Upper lobe of right lung (tissue), 1 donor: ENCODE results near the gene TBC1D22A. TPM values are rescaled to one million over a fixed set of nuclear protein-coding genes. Genes with fewer than 3 reads are reported as not detected.

Experiments
- ATAC-seq: fragments of 200-7000 bp; cut with Tn5 transposase; one replicate; pipeline ENCODE4 v1.9.1; 2020; ENCODE audit warnings: mild to moderate bottlenecking, moderate library complexity
- DNase-seq: peaks from one replicate; pipeline ENCODE4 v3.0.0-alpha.2; 2020
- H3K27ac ChIP-seq: fragments of 200-600 bp; one replicate; pipeline ENCODE4 v1.8.0; 2022
- H3K27me3 ChIP-seq: fragments of 200-600 bp; one replicate; pipeline ENCODE4 v1.8.0; 2022; ENCODE audit warnings: mild to moderate bottlenecking
- H3K36me3 ChIP-seq: fragments of 200-600 bp; one replicate; pipeline ENCODE4 v1.8.0; 2022
- H3K4me1 ChIP-seq: fragments of 200-600 bp; one replicate; pipeline ENCODE4 v1.8.0; 2022
- H3K4me3 ChIP-seq: fragments of 200-600 bp; one replicate; pipeline ENCODE4 v1.8.0; 2022; ENCODE audit warnings: mild to moderate bottlenecking
- H3K9me3 ChIP-seq: fragments of 200-600 bp; one replicate; pipeline ENCODE4 v1.8.0; 2022
- CTCF ChIP-seq: fragments of 200-600 bp; IDR thresholded peaks from one replicate; pipeline ENCODE4 v1.8.0; 2022; ENCODE audit warnings: antibody characterized with exemption
- intact Hi-C: fragments of 100-400 bp; cut with DNase I; formaldehyde crosslinking; loops from one replicate; pipeline ENCODE4 v1.11.0; 2022
- total RNA-seq: library from RNA; stranded (reverse); fragmentation: NEBNext Ultra II Directional; extraction: Animal tissue kit (Norgen Biotek cat#: 25700); gene quantifications from one replicate; pipeline ENCODE4 v1.2.1, GENCODE V29; 2021
- donor health status: DM: no; HTN: yes; CAD: no; lungs with severe emphysema.

The TBC1D22A gene
- total RNA-seq, 1 donor from 2014 or later = 31.3 TPM

- Histone ChIP-seq H3K27me3 (no peaks in the 10 kb centered on the region), H3K36me3 (no peaks in the 10 kb centered on the region), H3K4me1 (no peaks in the 10 kb centered on the region), H3K27ac (no peak overlapping the region), H3K9me3 (no peaks in the 10 kb centered on the region), H3K4me3 (no peak overlapping the region)
- intact Hi-C loops = no loop called here
- no peak for TF ChIP-seq CTCF
- DNase-seq = no peak
- ATAC-seq = no peak
Measured at GRCh38 chr22:46954781-46955180, 192.3 kb downstream of the TBC1D22A start.

GRCh38 chr22:46956498-46957215 lies 194.2 kb downstream of the TBC1D22A start:
- intact Hi-C loops = no loop called here
- peak; percentile 8 for ATAC-seq
- no peaks in the 10 kb centered on the region for H3K9me3 ChIP-seq

GRCh38 chr22:46957521-46957920 lies 195.1 kb downstream of the TBC1D22A start:
- no peak for ATAC-seq
- no peak for TF ChIP-seq CTCF
- Histone ChIP-seq H3K4me1 (no peaks in the 10 kb centered on the region), H3K4me3 (no peak overlapping the region), H3K27me3 (no peaks in the 10 kb centered on the region), H3K36me3 (no peaks in the 10 kb centered on the region), H3K27ac (no peak overlapping the region), H3K9me3 (no peaks in the 10 kb centered on the region)
- intact Hi-C loops = no loop called here
- no peak for DNase-seq

More at GRCh38 chr22:46956498-46957215, 194.2 kb downstream of the TBC1D22A start:
- Histone ChIP-seq H3K36me3 (no peaks in the 10 kb centered on the region), H3K4me3 (no peak overlapping the region), H3K27me3 (no peaks in the 10 kb centered on the region), H3K4me1 (no peaks in the 10 kb centered on the region), H3K27ac (no peak overlapping the region)
- DNase-seq = no peak
- no peak for TF ChIP-seq CTCF

GRCh38 chr22:46958191-46958590 lies 195.7 kb downstream of the TBC1D22A start:
- no peak overlapping the region for H3K27ac ChIP-seq
- DNase-seq (no peak), ATAC-seq (no peak)
- H3K36me3 ChIP-seq = no peaks in the 10 kb centered on the region
- no peak overlapping the region for H3K4me3 ChIP-seq
- intact Hi-C loops = no loop called here
- no peaks in the 10 kb centered on the region for H3K27me3 ChIP-seq
- no peaks in the 10 kb centered on the region for H3K4me1 ChIP-seq
- H3K9me3 ChIP-seq = no peaks in the 10 kb centered on the region
- TF ChIP-seq CTCF = no peak

GRCh38 chr22:46958658-46959057 lies 196.2 kb downstream of the TBC1D22A start:
- Histone ChIP-seq H3K4me1 (no peaks in the 10 kb centered on the region), H3K27ac (no peak overlapping the region), H3K4me3 (no peak overlapping the region), H3K27me3 (no peaks in the 10 kb centered on the region), H3K36me3 (no peaks in the 10 kb centered on the region), H3K9me3 (no peaks in the 10 kb centered on the region)
- TF ChIP-seq CTCF = no peak
- intact Hi-C loops = no loop called here
- ATAC-seq (no peak), DNase-seq (no peak)
